ENCODE measurements around the gene TPBGL. TPM values are rescaled to one million over a fixed set of nuclear protein-coding genes. Genes with fewer than 3 reads are reported as not detected.

Gene TPBGL
- total and polyA plus RNA-seq, 4 donors, result 0.11 to 0.58 (median 0.33) TPM

DNA sequence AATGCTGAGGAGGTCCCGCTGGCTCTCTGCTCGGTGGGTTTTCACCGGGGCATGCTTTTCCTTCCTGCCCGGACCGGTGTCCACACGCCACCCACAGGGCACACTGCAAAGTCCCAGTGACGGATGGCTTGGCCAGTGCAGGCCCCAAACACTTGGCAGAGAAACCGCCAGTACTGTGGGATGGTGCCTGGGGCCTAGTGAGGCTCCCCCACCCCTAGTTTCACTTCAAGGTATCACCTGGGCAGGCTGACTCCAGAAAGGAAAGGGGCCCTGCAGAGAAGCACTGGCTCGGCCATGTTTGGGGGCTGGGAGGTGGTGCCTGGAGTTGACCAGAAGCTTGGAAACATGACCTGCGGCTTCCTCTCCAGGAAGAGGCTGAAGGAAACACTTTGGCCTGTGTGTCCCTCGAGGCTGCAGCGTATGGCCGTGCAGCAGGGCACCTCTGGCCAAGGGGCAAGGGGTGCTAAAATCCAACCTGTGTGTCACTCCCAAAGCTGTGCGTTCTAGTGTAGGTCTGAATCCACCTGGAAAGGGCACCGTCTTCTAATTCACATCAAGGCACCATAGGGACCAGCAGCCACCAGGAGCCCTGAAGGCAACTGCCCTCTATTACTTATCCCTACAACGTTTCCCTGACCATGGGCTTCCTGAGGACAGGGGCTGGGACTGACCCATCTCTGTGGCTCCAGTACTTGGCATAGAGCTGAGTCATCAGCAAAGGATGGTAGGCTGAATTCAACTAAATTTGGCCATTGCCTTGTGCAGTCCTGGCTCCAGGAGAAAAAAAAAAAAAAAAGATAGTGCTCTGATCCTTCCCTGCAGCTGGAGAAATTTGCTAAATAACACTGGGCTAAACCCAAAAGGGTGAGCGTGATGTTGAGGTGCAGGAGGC lies 22.6 kb downstream of the TPBGL start:
- no peak for TF ChIP-seq CTCF (IDR thresholded peaks at IDR 0.05; ENCODE audit: control extremely low read depth, extremely low read depth)
- H3K27me3 ChIP-seq (ENCODE audit: control insufficient read depth in 3 of 3, insufficient read depth in 3 of 3, low read length in 2 of 3), result no peaks in the 10 kb centered on the region
- H3K4me1 ChIP-seq (ENCODE audit: control insufficient read depth in 5 of 5, insufficient read depth in 5 of 5, low read length in 5 of 5), result peaks cover 0 to 4% (median 0%) of the 10 kb centered on the region in 5 donors
- H3K4me3 ChIP-seq, result no peak overlapping the region
- H3K9me3 ChIP-seq (ENCODE audit: control insufficient read depth in 4 of 4, insufficient read depth in 3 of 4, low read length in 3 of 4), result no peaks in the 10 kb centered on the region
- H3K27ac ChIP-seq (ENCODE audit: low read depth in 1 of 2, low read length in 1 of 2), result no peak overlapping the region
- H3K36me3 ChIP-seq (ENCODE audit: control insufficient read depth in 4 of 4, insufficient read depth in 4 of 4, low read length in 4 of 4), result peaks cover 0 to 22% (median 7%) of the 10 kb centered on the region in 4 donors
- DNase-seq (peak in 1 of 3 donors; percentile 13), ATAC-seq (ENCODE audit: insufficient read depth, low FRiP score) (no peak)
- 52 to 53% methylated on average over 17 of the region's 17 CpGs for WGBS, 2 donors
- no peak overlapping the region for H3K9ac ChIP-seq (ENCODE audit: insufficient read depth in 1 of 2, low read length in 2 of 2)

GRCh38 chr11:75263944-75264349 lies 23.4 kb downstream of the TPBGL start:
- no peak overlapping the region for H3K27ac ChIP-seq (ENCODE audit: low read depth in 1 of 2, low read length in 1 of 2)
- no peak overlapping the region for H3K4me3 ChIP-seq
- no peaks in the 10 kb centered on the region for H3K9me3 ChIP-seq (ENCODE audit: control insufficient read depth in 4 of 4, insufficient read depth in 3 of 4, low read length in 3 of 4)
- no peaks in the 10 kb centered on the region for H3K27me3 ChIP-seq (ENCODE audit: control insufficient read depth in 3 of 3, insufficient read depth in 3 of 3, low read length in 2 of 3)
- H3K9ac ChIP-seq (ENCODE audit: insufficient read depth in 1 of 2, low read length in 2 of 2), result no peak overlapping the region
- peaks cover 0 to 4% (median 0%) of the 10 kb centered on the region in 5 donors for H3K4me1 ChIP-seq (ENCODE audit: control insufficient read depth in 5 of 5, insufficient read depth in 5 of 5, low read length in 5 of 5)
- H3K36me3 ChIP-seq (ENCODE audit: control insufficient read depth in 4 of 4, insufficient read depth in 4 of 4, low read length in 4 of 4), result peaks cover 0 to 27% (median 9%) of the 10 kb centered on the region in 4 donors
- TF ChIP-seq CTCF (IDR thresholded peaks at IDR 0.05; ENCODE audit: control extremely low read depth, extremely low read depth), result no peak
- WGBS, 2 donors, result 24 to 59% methylated on average over 4 of the region's 4 CpGs
- DNase-seq, result peak in 1 of 3 donors; percentile 13
- ATAC-seq (ENCODE audit: insufficient read depth, low FRiP score), result no peak

DNA sequence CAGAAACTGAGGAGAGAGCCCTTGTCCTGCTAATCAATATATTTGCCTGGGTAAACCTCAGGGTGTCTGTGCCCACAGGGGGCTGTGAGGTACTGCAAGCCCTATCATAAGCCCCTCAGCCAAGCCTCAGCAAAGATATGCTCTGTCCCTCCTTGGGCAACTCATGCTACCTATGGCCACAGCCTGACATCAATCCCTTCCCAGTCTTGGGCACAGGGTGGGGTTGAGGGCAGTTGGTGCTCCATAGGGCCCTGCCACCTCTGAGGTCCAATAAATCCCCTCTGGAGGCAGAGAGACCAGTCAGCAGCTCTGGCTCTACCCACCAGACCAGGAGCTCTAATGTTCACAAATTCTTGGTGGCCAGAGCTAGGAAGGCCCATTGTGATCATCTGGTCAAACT lies 23.8 kb downstream of the TPBGL start:
- Histone ChIP-seq H3K27ac (ENCODE audit: low read depth in 1 of 2, low read length in 1 of 2) (peak overlapping the region in 1 of 2 donors; percentile 15), H3K27me3 (ENCODE audit: control insufficient read depth in 3 of 3, insufficient read depth in 3 of 3, low read length in 2 of 3) (no peaks in the 10 kb centered on the region), H3K9me3 (ENCODE audit: control insufficient read depth in 4 of 4, insufficient read depth in 3 of 4, low read length in 3 of 4) (no peaks in the 10 kb centered on the region), H3K36me3 (ENCODE audit: control insufficient read depth in 4 of 4, insufficient read depth in 4 of 4, low read length in 4 of 4) (peaks cover 0 to 31% (median 10%) of the 10 kb centered on the region in 4 donors), H3K4me1 (ENCODE audit: control insufficient read depth in 5 of 5, insufficient read depth in 5 of 5, low read length in 5 of 5) (peaks cover 0 to 4% (median 0%) of the 10 kb centered on the region in 5 donors), H3K4me3 (no peak overlapping the region), H3K9ac (ENCODE audit: insufficient read depth in 1 of 2, low read length in 2 of 2) (no peak overlapping the region)
- no peak for DNase-seq
- TF ChIP-seq CTCF (IDR thresholded peaks at IDR 0.05; ENCODE audit: control extremely low read depth, extremely low read depth), result no peak
- no peak for ATAC-seq (ENCODE audit: insufficient read depth, low FRiP score)

Data from lung (tissue), 12 donors.